Activated CD4-positive, CD25-positive, alpha-beta regulatory T cell treated with anti-CD3 and anti-CD28 coated beads, Interleukin-2, amount 50 U/mL, for 72 hours (primary cell): ENCODE results near the gene SMIM17.

ENCODE experiments used
- DNase-seq: peaks from one replicate; pipeline ENCODE4 v3.0.0; 2021

Gene SMIM17

GRCh38 chr19:56642711-56643459, at the start of gene SMIM17:
Gene SMIM17 (plus strand): TSS chr19:56643159. CDS start chr19:56645668, 2,509 bp downstream.
- no peak for DNase-seq

- no peak for DNase-seq
Measured at GRCh38 chr19:56594446-56594782, 48.5 kb upstream of the SMIM17 start.

GRCh38 chr19:56594783-56595547, 48.0 kb upstream of the SMIM17 start, which contains the start of gene ZNF71:
Gene ZNF71 (plus strand): TSS chr19:56595302. CDS start chr19:56601559, 6,257 bp downstream.
- peak; percentile 89 for DNase-seq

GRCh38 chr19:56595548-56595899, 47.4 kb upstream of the SMIM17 start:
- DNase-seq = no peak

GRCh38 chr19:56596676-56597075, 46.3 kb upstream of the SMIM17 start:
- no peak for DNase-seq

GRCh38 chr19:56597696-56598095, 45.3 kb upstream of the SMIM17 start:
- DNase-seq = no peak

- no peak for DNase-seq
Measured at GRCh38 chr19:56601375-56601774, 41.6 kb upstream of the SMIM17 start.

- DNase-seq = no peak
Measured at GRCh38 chr19:56603829-56604228, 39.1 kb upstream of the SMIM17 start.

GRCh38 chr19:56608274-56608964, 34.5 kb upstream of the SMIM17 start:
- DNase-seq = no peak

GRCh38 chr19:56611288-56611687, 31.7 kb upstream of the SMIM17 start:
- DNase-seq = no peak

- no peak for DNase-seq
Measured at GRCh38 chr19:56612737-56613136, 30.2 kb upstream of the SMIM17 start.

GRCh38 chr19:56613639-56614038, 29.3 kb upstream of the SMIM17 start:
- DNase-seq = no peak

- DNase-seq = no peak
Measured at GRCh38 chr19:56617531-56617930, 25.4 kb upstream of the SMIM17 start.

GRCh38 chr19:56619121-56619520, 23.8 kb upstream of the SMIM17 start:
- no peak for DNase-seq

- no peak for DNase-seq
Measured at GRCh38 chr19:56622374-56622773, 20.6 kb upstream of the SMIM17 start.

GRCh38 chr19:56623006-56623405, 20.0 kb upstream of the SMIM17 start:
- DNase-seq = no peak

- no peak for DNase-seq
Measured at GRCh38 chr19:56625708-56626107, 17.3 kb upstream of the SMIM17 start.

GRCh38 chr19:56633021-56633420, 9.9 kb upstream of the SMIM17 start:
- DNase-seq = no peak

GRCh38 chr19:56637976-56638555, 4.9 kb upstream of the SMIM17 start:
- no peak for DNase-seq

- DNase-seq = no peak
Measured at GRCh38 chr19:56639217-56639616, 3.7 kb upstream of the SMIM17 start.

- no peak for DNase-seq
Measured at GRCh38 chr19:56643460-56643955, 549 bp downstream of the SMIM17 start.

GRCh38 chr19:56654151-56654550, 11.2 kb downstream of the SMIM17 start:
- no peak for DNase-seq
